ENCODE results near the gene MEAK7. TPM values are rescaled to one million over a fixed set of nuclear protein-coding genes. Genes with fewer than 3 reads are reported as not detected.

The MEAK7 gene
- total and polyA plus RNA-seq, 2 donors from 2014 or later: 6.3 to 30.6 TPM

DNA sequence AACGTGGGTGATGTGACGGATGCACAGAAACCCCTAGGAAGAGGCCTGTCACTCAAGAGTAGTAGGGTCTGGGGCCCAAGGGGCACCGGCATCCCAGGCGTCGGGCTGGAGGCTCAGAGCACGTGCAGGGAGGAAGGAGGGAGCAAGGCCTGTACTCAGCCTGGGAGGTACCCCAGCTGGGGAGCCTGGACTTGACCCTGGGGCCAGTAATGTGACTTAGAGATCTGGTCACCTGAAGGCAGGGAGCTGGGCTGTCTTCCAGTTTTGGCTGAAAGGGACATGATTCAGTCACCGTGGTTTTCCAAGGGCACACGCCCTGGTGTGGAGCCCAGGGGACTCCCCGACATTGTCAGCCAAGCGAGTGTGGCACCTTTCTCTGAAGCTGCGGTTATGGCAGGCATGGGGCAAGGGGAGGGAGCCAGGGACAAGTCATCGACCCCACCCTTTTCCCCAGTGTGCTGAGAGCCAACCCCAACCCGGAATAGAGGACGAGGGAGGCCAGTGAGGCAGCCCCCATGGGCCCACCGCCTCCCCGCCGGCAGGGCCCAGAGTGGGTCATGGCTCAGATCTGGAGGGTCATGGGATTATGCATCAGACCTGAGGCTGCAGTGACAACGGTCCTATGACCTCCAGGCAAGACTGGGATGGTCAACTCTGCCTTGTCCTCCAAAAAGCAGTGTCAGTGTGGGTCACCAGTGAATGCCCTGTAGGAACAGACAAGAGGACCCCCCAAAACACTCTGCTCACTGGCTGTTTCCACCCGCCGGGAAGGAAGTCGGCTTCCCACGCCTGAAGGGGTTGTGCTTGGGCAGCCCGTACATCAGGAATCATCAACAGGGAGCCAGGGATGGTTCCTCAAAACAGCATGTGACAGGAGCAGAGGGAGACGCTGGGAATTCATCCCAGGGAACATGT, 41.9 kb downstream of the MEAK7 start:
- no peak overlapping the region for H3K9ac ChIP-seq (ENCODE audit: low read length in 3 of 3)
- DNase-seq (peak in 1 of 5 donors; percentile 22), FAIRE-seq (no peak)
- no peak overlapping the region for H3K27ac ChIP-seq (ENCODE audit: low read depth in 2 of 2, low read length in 2 of 2)
- peaks cover 0 to 4% (median 0%) of the 10 kb centered on the region in 3 donors for H3K36me3 ChIP-seq (ENCODE audit: control insufficient read depth in 2 of 3, insufficient read depth in 3 of 3, low read length in 3 of 3)
- TF ChIP-seq, protein P1, sequence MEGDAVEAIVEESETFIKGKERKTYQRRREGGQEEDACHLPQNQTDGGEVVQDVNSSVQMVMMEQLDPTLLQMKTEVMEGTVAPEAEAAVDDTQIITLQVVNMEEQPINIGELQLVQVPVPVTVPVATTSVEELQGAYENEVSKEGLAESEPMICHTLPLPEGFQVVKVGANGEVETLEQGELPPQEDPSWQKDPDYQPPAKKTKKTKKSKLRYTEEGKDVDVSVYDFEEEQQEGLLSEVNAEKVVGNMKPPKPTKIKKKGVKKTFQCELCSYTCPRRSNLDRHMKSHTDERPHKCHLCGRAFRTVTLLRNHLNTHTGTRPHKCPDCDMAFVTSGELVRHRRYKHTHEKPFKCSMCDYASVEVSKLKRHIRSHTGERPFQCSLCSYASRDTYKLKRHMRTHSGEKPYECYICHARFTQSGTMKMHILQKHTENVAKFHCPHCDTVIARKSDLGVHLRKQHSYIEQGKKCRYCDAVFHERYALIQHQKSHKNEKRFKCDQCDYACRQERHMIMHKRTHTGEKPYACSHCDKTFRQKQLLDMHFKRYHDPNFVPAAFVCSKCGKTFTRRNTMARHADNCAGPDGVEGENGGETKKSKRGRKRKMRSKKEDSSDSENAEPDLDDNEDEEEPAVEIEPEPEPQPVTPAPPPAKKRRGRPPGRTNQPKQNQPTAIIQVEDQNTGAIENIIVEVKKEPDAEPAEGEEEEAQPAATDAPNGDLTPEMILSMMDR (IDR thresholded peaks at IDR 0.05; ENCODE audit: borderline replicate concordance, extremely low read depth, insufficient read depth): no peak
- no peak overlapping the region for H3K4me3 ChIP-seq (ENCODE audit: low read length in 3 of 3)
- no peaks in the 10 kb centered on the region for H3K27me3 ChIP-seq (ENCODE audit: control insufficient read depth, insufficient read depth, low read length)
- H3K4me1 ChIP-seq (ENCODE audit: control insufficient read depth in 2 of 3, insufficient read depth in 2 of 3, low read depth in 1 of 3, low read length in 3 of 3): no peaks in the 10 kb centered on the region
- intact Hi-C loops (cut with DNase I): no loop called here
- H3K9me3 ChIP-seq (ENCODE audit: control insufficient read depth in 2 of 3, insufficient read depth in 1 of 3, low read length in 3 of 3): peaks cover 0 to under 1% (median 0%) of the 10 kb centered on the region in 3 donors

DNA sequence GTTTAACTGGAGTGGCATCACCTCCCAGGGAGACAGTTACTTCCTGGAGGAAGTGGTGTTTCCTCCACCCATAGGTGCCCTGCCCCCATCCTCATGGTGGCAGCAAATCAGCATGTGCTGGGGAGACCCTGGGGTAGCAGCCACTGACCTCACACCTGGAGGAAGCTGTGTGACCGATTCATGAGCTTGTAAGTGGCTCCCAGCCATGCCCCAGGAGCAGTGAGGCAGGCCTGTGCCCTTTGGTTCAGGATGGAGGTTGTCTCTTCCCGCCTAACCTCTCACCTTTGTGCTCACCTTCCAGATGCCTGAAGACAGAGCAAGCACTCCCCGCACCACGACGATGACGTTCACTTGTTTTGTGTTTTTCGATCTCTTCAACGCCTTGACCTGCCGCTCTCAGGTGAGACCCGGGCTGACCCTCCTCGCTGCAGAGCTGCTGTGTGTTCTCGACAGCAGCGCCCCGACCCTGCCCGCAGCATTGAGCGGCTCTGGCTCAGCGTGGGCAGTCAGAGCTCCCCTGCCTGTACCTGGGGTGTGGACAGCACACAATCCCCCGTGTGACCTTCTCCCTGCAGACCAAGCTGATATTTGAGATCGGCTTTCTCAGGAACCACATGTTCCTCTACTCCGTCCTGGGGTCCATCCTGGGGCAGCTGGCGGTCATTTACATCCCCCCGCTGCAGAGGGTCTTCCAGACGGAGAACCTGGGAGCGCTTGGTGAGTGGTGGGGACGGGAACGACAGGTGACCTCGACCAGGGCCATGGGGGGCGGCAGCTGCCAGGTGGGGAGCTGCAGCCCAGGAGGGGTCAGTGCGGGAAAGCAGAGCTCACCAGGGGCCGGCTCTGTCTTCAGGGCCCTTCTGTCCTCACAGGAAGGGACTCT, 42.8 kb downstream of the MEAK7 start:
- TF ChIP-seq, protein P1 (IDR thresholded peaks at IDR 0.05; ENCODE audit: borderline replicate concordance, extremely low read depth, insufficient read depth): no peak
- Histone ChIP-seq H3K27ac (ENCODE audit: low read depth in 2 of 2, low read length in 2 of 2) (no peak overlapping the region), H3K9ac (ENCODE audit: low read length in 3 of 3) (no peak overlapping the region), H3K36me3 (ENCODE audit: control insufficient read depth in 2 of 3, insufficient read depth in 3 of 3, low read length in 3 of 3) (peaks cover 0 to 4% (median 0%) of the 10 kb centered on the region in 3 donors), H3K27me3 (ENCODE audit: control insufficient read depth, insufficient read depth, low read length) (no peaks in the 10 kb centered on the region), H3K9me3 (ENCODE audit: control insufficient read depth in 2 of 3, insufficient read depth in 1 of 3, low read length in 3 of 3) (no peaks in the 10 kb centered on the region), H3K4me3 (ENCODE audit: low read length in 3 of 3) (no peak overlapping the region), H3K4me1 (ENCODE audit: control insufficient read depth in 2 of 3, insufficient read depth in 2 of 3, low read depth in 1 of 3, low read length in 3 of 3) (no peaks in the 10 kb centered on the region)
- intact Hi-C loops (cut with DNase I): no loop called here
- FAIRE-seq (no peak), DNase-seq (peak in 1 of 5 donors; percentile 36)

DNA sequence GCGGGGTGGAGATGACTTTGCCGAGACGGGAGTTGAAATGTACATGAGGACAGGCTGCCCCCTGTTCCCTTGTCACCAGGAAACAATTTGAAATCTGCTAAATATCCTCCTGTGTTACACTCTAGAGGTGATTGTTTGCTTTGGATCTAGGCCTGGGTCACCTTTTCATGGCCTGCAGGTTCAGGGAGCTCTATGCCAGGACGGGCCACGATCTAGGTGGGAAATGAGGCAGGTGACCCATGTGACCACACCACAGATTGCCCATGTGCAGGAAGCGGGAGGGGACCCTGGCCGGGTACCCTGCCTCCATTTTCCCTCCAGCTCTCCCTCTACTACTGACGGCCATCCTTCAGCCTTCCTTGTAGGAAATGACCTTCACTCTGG, 43.4 kb downstream of the MEAK7 start:
- intact Hi-C loops (cut with DNase I): no loop called here
- H3K4me3 ChIP-seq (ENCODE audit: low read length in 3 of 3): no peak overlapping the region
- no peaks in the 10 kb centered on the region for H3K9me3 ChIP-seq (ENCODE audit: control insufficient read depth in 2 of 3, insufficient read depth in 1 of 3, low read length in 3 of 3)
- no peak overlapping the region for H3K27ac ChIP-seq (ENCODE audit: low read depth in 2 of 2, low read length in 2 of 2)
- no peaks in the 10 kb centered on the region for H3K27me3 ChIP-seq (ENCODE audit: control insufficient read depth, insufficient read depth, low read length)
- H3K9ac ChIP-seq (ENCODE audit: low read length in 3 of 3): no peak overlapping the region
- DNase-seq (peak in 1 of 5 donors; percentile 14), FAIRE-seq (no peak)
- TF ChIP-seq, protein P1 (IDR thresholded peaks at IDR 0.05; ENCODE audit: borderline replicate concordance, extremely low read depth, insufficient read depth): no peak
- peaks cover 0 to 4% (median 0%) of the 10 kb centered on the region in 3 donors for H3K36me3 ChIP-seq (ENCODE audit: control insufficient read depth in 2 of 3, insufficient read depth in 3 of 3, low read length in 3 of 3)
- H3K4me1 ChIP-seq (ENCODE audit: control insufficient read depth in 2 of 3, insufficient read depth in 2 of 3, low read depth in 1 of 3, low read length in 3 of 3): no peaks in the 10 kb centered on the region

All from kidney (tissue), 14 donors.